ENCODE data around the gene UCHL3. TPM values are rescaled to one million over a fixed set of nuclear protein-coding genes. Genes with fewer than 3 reads are reported as not detected.
A peak's percentile ranks its signal among the peaks of the same experiment; 100 is the strongest.

UCHL3 gene
- total and polyA plus RNA-seq, 9 of the 15 experiments (the other 6 are each of a cell fraction or from before 2014, with no cell fraction given), result 42.2 to 112 (median 85.4) TPM

DNA sequence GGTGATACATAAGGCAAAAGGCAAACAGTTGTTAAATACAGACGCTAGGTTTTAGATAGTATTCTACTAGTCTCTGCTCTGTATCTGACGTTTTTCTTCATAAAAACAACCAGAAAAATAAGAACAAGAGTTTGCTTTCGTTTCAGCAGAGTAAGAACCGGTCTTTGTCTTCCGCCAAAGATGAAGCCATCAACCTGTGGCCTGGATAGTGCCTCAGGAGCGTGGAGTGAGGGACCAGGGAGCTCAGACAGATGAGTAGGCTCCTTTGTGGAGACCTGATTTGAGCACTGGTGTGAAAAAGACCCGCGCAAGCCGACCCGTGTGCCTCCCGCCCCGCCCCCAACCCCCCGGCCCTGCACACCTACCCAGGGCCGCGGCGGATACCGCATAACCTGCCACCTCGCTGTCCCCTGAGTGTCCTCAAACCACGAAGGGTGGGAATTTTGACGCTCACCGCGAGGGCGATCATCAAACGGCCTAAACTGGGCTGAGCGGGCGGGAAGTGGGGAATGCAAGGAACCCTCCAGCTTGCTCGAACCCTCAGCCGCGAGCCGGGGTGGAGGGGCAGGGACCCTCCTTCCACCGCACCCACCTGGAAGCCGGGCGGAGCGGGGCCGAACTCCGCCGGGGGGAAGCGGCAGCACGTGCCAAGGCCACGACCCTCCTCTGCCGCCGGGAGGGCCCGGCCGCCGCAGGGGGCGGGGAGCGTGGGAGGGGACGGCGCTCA lies 85.7 kb downstream of the UCHL3 start:
- ChIA-PET POLR2A (no interaction called here), CTCF (ENCODE audit: low intra/inter-chr PET ratio) (no interaction called here)
- peaks cover 0 to 15% of the 10 kb centered on the region in 2 experiments; a peak in 2 of 5 replicates for H3K4me1 ChIP-seq (replicated peaks in 1 of 2; ENCODE audit: control insufficient read depth in 2 of 2, insufficient read depth in 2 of 2, low read length in 2 of 2)
- no peak overlapping the region for H2AFZ ChIP-seq (ENCODE audit: low read depth, low read length)
- no peak overlapping the region for H3K4me2 ChIP-seq (ENCODE audit: insufficient read depth, low read length)
- WGBS (ENCODE audit: insufficient coverage, low coverage, missing lambda C conversion rate), result 67% methylated on average over 16 of the region's 49 CpGs
- ATAC-seq, result no peak
- H3K79me2 ChIP-seq (ENCODE audit: control insufficient read depth, insufficient read depth, low read length), result no peaks in the 10 kb centered on the region
- no peaks in the 10 kb centered on the region for H3K27me3 ChIP-seq (ENCODE audit: control insufficient read depth in 2 of 2, insufficient read depth in 2 of 2, low read length in 2 of 2)
- no peak for FAIRE-seq
- H3K36me3 ChIP-seq (ENCODE audit: control insufficient read depth, insufficient read depth, low read length), result no peaks in the 10 kb centered on the region
- no peaks in the 10 kb centered on the region for H3K9me1 ChIP-seq (ENCODE audit: control insufficient read depth, insufficient read depth, low read length)
- H3K27ac ChIP-seq (ENCODE audit: extremely low read depth, low read depth, low read length), result no peak overlapping the region
- H3K4me3 ChIP-seq, result peak overlapping the region; percentile 34; the same call in 1 of the 2 replicates
- peak in 2 of 4 experiments; percentile 11 for DNase-seq (ENCODE audit: extremely low read depth in 1 of 4, low spot score in 3 of 4)
- intact Hi-C loops (cut with micrococcal nuclease) (no loop called here), in situ Hi-C loops (cut with MboI) (no loop called here)
- TF ChIP-seq POLR2A (conservative IDR thresholded peaks at IDR 0.05) (no peak), TBL1XR1 (IDR thresholded peaks at IDR 0.05; ENCODE audit: low read length in 2 of 2) (no peak), FOS (IDR thresholded peaks at IDR 0.05; ENCODE audit: extremely low read depth, insufficient read length) (no peak), TEAD2 (tag; IDR thresholded peaks at IDR 0.05) (no peak), HLTF (IDR thresholded peaks at IDR 0.05) (no peak), POU5F1 (IDR thresholded peaks at IDR 0.05; ENCODE audit: borderline replicate concordance, low read depth, low read length, partially characterized antibody) (no peak), GTF2A2 (tag; IDR thresholded peaks at IDR 0.05) (no peak)
- TF ChIP-seq, protein P1, sequence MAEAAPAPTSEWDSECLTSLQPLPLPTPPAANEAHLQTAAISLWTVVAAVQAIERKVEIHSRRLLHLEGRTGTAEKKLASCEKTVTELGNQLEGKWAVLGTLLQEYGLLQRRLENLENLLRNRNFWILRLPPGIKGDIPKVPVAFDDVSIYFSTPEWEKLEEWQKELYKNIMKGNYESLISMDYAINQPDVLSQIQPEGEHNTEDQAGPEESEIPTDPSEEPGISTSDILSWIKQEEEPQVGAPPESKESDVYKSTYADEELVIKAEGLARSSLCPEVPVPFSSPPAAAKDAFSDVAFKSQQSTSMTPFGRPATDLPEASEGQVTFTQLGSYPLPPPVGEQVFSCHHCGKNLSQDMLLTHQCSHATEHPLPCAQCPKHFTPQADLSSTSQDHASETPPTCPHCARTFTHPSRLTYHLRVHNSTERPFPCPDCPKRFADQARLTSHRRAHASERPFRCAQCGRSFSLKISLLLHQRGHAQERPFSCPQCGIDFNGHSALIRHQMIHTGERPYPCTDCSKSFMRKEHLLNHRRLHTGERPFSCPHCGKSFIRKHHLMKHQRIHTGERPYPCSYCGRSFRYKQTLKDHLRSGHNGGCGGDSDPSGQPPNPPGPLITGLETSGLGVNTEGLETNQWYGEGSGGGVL (CRISPR knock-in tag; IDR thresholded peaks at IDR 0.05), result no peak
- TF ChIP-seq, protein P2, sequence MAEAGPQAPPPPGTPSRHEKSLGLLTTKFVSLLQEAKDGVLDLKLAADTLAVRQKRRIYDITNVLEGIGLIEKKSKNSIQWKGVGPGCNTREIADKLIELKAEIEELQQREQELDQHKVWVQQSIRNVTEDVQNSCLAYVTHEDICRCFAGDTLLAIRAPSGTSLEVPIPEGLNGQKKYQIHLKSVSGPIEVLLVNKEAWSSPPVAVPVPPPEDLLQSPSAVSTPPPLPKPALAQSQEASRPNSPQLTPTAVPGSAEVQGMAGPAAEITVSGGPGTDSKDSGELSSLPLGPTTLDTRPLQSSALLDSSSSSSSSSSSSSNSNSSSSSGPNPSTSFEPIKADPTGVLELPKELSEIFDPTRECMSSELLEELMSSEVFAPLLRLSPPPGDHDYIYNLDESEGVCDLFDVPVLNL (CRISPR knock-in tag; IDR thresholded peaks at IDR 0.05; ENCODE audit: low read depth), result no peak
- TF ChIP-seq, protein P3, sequence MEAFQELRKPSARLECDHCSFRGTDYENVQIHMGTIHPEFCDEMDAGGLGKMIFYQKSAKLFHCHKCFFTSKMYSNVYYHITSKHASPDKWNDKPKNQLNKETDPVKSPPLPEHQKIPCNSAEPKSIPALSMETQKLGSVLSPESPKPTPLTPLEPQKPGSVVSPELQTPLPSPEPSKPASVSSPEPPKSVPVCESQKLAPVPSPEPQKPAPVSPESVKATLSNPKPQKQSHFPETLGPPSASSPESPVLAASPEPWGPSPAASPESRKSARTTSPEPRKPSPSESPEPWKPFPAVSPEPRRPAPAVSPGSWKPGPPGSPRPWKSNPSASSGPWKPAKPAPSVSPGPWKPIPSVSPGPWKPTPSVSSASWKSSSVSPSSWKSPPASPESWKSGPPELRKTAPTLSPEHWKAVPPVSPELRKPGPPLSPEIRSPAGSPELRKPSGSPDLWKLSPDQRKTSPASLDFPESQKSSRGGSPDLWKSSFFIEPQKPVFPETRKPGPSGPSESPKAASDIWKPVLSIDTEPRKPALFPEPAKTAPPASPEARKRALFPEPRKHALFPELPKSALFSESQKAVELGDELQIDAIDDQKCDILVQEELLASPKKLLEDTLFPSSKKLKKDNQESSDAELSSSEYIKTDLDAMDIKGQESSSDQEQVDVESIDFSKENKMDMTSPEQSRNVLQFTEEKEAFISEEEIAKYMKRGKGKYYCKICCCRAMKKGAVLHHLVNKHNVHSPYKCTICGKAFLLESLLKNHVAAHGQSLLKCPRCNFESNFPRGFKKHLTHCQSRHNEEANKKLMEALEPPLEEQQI (IDR thresholded peaks at IDR 0.05), result no peak
- TF ChIP-seq, protein P4, sequence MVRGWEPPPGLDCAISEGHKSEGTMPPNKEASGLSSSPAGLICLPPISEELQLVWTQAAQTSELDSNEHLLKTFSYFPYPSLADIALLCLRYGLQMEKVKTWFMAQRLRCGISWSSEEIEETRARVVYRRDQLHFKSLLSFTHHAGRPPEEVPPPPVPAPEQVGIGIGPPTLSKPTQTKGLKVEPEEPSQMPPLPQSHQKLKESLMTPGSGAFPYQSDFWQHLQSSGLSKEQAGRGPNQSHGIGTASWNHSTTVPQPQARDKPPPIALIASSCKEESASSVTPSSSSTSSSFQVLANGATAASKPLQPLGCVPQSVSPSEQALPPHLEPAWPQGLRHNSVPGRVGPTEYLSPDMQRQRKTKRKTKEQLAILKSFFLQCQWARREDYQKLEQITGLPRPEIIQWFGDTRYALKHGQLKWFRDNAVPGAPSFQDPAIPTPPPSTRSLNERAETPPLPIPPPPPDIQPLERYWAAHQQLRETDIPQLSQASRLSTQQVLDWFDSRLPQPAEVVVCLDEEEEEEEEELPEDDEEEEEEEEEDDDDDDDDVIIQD (CRISPR knock-in tag; IDR thresholded peaks at IDR 0.05), result no peak
- no peak overlapping the region for H3K9ac ChIP-seq (ENCODE audit: insufficient read depth in 1 of 2, low read depth in 2 of 2, low read length in 2 of 2)
- BruUV-seq (replicated peaks), result no TSS peak
- H4K20me1 ChIP-seq (replicated peaks; ENCODE audit: control insufficient read depth, insufficient read depth, low read length), result no peaks in the 10 kb centered on the region
- H3K9me3 ChIP-seq (replicated peaks; ENCODE audit: control insufficient read depth, insufficient read depth, low read depth, low read length), result no peaks in the 10 kb centered on the region

Data from K562 (cell line).